ENCODE results near the gene PDE11A. TPM values are rescaled to one million over a fixed set of nuclear protein-coding genes. Genes with fewer than 3 reads are reported as not detected.

The PDE11A gene
- total and polyA plus RNA-seq, 8 donors, result 0.28 to 5.0 (median 1.7) TPM

DNA sequence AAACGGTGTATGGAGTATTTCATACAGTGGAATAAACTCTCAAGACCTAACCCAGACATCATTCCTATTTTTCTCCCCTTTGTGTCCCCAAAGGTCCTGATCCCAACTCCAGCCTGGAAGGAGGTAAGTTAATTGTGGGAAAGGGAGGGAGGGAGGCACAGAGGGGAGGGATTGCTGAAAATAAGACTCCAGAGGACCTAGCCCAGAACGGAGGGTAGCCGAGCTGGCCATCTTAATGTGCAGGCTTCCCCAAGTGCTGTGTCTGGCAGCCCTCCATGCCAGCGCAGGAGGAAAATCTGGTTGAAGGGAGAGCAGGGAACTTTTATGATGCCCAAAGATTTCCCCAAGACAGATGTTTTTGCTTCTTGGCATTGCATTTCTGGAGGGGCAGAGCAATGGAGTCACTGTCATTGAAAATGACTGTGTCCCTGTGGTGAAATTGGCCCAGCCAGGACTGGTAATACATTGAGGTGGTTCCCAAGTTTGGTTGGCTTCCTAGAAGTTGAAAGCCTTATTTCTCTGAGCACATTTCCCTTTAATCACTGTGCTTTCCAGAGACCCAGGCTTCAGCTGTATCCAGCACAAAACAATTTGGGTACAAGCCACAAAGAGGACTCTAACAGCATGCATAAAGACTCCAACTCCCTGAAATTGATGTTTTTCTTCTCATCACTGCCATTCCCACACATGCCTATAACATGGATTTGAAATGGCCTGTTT is 477.3 kb downstream of the PDE11A start:
- H3K4me3 ChIP-seq, result no peak overlapping the region
- peaks cover 0 to 3% (median 0%) of the 10 kb centered on the region in 3 donors for H3K4me1 ChIP-seq
- H3K27ac ChIP-seq, result no peak overlapping the region
- DNase-seq, result no peak
- FAIRE-seq, result no peak
- no peaks in the 10 kb centered on the region for H3K36me3 ChIP-seq
- 95 to 97% methylated on average over 4 of the region's 4 CpGs for WGBS, 2 donors
- H3K27me3 ChIP-seq, result no peaks in the 10 kb centered on the region
- ATAC-seq, result no peak
- no peaks in the 10 kb centered on the region for H3K9me3 ChIP-seq
- TF ChIP-seq, protein P1, sequence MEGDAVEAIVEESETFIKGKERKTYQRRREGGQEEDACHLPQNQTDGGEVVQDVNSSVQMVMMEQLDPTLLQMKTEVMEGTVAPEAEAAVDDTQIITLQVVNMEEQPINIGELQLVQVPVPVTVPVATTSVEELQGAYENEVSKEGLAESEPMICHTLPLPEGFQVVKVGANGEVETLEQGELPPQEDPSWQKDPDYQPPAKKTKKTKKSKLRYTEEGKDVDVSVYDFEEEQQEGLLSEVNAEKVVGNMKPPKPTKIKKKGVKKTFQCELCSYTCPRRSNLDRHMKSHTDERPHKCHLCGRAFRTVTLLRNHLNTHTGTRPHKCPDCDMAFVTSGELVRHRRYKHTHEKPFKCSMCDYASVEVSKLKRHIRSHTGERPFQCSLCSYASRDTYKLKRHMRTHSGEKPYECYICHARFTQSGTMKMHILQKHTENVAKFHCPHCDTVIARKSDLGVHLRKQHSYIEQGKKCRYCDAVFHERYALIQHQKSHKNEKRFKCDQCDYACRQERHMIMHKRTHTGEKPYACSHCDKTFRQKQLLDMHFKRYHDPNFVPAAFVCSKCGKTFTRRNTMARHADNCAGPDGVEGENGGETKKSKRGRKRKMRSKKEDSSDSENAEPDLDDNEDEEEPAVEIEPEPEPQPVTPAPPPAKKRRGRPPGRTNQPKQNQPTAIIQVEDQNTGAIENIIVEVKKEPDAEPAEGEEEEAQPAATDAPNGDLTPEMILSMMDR (IDR thresholded peaks at IDR 0.05), result no peak
- intact Hi-C loops (cut with DNase I), result no loop called here

DNA sequence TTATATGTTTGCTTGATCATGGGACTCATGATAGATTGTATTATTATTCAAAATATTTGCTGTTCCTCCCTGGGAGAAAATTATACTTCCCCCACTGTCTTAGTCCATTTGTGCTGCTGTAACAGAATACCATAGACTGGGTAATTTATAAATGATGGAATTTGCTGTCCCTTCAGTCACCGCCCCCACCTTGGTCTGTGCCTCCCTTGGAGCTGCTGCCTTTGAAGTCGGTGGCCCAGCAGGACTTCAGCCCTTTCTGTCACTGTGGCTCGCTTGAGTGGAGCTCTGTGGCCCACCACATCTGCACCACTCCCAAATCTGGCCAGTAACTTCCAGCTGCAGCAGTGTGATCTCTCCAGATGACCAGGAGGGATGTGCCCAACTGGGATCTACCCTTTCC is 479.2 kb downstream of the PDE11A start:
- no peaks in the 10 kb centered on the region for H3K4me1 ChIP-seq
- no peak overlapping the region for H3K4me3 ChIP-seq
- no peaks in the 10 kb centered on the region for H3K9me3 ChIP-seq
- TF ChIP-seq, protein P1 (IDR thresholded peaks at IDR 0.05), result no peak
- FAIRE-seq (no peak), DNase-seq (no peak), ATAC-seq (no peak)
- H3K27me3 ChIP-seq, result no peaks in the 10 kb centered on the region
- H3K27ac ChIP-seq, result no peak overlapping the region
- intact Hi-C loops (cut with DNase I), result no loop called here
- 69 to 71% methylated on average over 3 of the region's 3 CpGs for WGBS, 2 donors
- no peaks in the 10 kb centered on the region for H3K36me3 ChIP-seq

DNA sequence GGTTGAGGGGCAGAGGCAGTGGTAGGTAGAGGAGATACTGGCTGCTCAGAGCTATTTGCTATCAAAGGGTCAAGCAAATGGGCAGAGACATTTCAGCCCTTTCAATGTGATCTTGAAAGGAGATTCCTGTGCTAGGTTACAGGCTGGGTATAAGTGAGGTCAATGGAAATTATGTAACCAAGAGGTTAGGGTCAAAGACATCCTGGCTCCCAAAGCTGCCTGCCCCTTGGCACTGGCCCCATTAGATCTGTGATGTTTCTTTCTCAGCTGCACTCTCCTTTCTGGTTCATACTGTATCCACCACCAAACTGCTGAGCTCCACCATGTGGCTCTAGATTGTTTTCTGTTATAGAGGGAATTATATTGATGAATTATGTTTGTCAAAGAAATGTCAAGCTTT is 479.6 kb downstream of the PDE11A start:
- DNase-seq, result no peak
- no peaks in the 10 kb centered on the region for H3K9me3 ChIP-seq
- no peaks in the 10 kb centered on the region for H3K27me3 ChIP-seq
- TF ChIP-seq, protein P1 (IDR thresholded peaks at IDR 0.05), result no peak
- H3K4me1 ChIP-seq, result no peaks in the 10 kb centered on the region
- no peaks in the 10 kb centered on the region for H3K36me3 ChIP-seq
- FAIRE-seq, result no peak
- H3K4me3 ChIP-seq, result no peak overlapping the region
- intact Hi-C loops (cut with DNase I), result no loop called here
- ATAC-seq, result no peak
- no peak overlapping the region for H3K27ac ChIP-seq

DNA sequence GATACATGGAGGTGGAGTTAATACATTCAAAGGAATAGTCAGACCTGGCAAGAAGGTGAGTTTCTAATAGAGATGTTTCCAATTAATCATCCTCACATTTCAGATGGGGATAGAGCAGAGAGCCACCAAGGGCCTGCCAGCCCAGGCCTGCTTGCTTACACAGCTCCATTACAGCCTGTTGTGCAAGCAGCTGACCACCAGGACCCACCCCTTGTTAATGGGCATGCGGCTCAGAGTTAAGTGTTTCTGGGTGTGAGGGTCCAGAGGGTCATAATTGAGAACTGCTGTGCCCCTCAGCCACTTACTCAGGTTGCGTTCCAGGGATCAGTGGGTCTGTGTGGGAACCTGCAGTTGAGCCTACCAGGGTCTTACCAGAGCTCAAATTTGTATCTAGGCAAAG is 480.2 kb downstream of the PDE11A start:
- no peaks in the 10 kb centered on the region for H3K27me3 ChIP-seq
- no peak for DNase-seq
- ATAC-seq, result no peak
- H3K4me3 ChIP-seq, result no peak overlapping the region
- H3K27ac ChIP-seq, result no peak overlapping the region
- no peak for FAIRE-seq
- no peaks in the 10 kb centered on the region for H3K4me1 ChIP-seq
- no peaks in the 10 kb centered on the region for H3K36me3 ChIP-seq
- WGBS, 2 donors, result 80 to 90% methylated on average over 2 of the region's 2 CpGs
- TF ChIP-seq, protein P1 (IDR thresholded peaks at IDR 0.05), result no peak
- H3K9me3 ChIP-seq, result no peaks in the 10 kb centered on the region
- intact Hi-C loops (cut with DNase I), result no loop called here

DNA sequence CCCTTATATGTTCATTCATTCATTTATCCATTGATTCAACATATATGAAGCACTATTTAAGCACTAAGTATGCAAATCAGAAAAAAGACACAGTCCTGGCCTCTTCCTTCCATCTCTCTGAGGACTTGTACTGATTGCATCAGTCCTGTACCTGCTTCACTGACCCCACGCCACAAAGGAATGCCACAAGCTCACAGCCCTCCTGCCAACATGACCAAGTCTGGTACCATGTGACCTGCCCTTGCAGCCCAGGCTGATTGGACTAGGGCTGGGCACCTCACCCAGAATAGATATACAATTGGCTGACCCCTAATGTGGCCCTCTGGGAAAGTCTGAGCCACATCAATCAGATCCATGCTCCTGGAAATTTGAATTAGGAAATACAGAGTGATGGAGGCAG is 483.4 kb downstream of the PDE11A start:
- Histone ChIP-seq H3K36me3 (no peaks in the 10 kb centered on the region), H3K9me3 (no peaks in the 10 kb centered on the region), H3K27ac (no peak overlapping the region), H3K4me3 (no peak overlapping the region), H3K27me3 (no peaks in the 10 kb centered on the region), H3K4me1 (no peaks in the 10 kb centered on the region)
- TF ChIP-seq, protein P1 (IDR thresholded peaks at IDR 0.05), result no peak
- FAIRE-seq (no peak), DNase-seq (no peak), ATAC-seq (no peak)
- 68 to 81% methylated on average over 1 of the region's 1 CpG for WGBS, 2 donors
- intact Hi-C loops (cut with DNase I), result no loop called here

All from pancreas (tissue), 10 donors.